ENCODE data around the gene OBSL1.

OBSL1 gene

DNA sequence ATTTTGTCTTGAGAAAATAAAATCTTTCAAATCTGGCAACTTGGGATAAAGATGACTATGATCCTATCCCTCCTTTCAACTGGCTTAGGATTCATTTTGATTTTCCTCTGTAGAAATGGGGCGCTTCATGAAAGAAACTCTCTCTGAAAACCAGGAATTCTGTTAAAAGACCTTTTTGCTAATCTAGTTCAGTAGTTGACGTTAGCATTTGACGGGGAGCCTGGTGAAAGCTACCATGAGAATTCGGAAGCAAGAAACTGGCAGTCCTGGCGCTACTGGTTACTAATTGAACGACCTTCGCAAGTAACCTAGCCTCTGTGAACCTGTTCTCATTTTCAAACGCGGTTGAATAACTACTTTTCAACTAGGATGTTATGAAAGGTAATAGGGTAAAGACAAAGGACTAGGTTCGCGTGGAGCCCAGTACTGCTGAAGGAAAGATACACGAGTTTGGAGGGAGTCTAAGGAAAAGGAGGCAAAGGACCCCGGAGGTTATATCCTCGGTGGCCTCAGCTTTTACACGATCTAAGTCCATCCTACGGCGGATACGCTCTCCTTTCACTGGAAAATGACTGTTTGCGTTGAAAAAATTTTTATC, 25.7 kb upstream of the OBSL1 start:
- no peak for FAIRE-seq

- no peak for FAIRE-seq
Observed at GRCh38 chr2:219595256-219595655, 23.9 kb upstream of the OBSL1 start.

DNA sequence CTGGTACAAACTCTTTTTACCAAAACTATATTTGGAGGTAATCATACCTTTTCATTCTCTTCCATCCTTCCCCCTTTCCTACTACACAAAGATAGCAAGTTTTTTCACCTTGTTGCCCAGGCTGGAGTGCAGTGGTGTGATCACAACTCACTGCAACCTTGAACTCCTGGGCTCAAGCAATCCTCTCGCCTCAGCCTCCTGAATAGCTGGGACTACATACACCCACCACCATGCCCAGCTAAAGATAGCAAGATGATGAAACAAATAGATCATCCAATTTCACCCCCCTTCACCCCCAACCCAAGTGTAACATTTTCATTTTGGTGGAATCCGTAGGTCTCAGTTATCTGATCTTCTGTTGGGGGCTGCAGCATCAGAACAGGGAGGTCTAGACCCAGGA, 21.8 kb upstream of the OBSL1 start:
- no peak for FAIRE-seq

DNA sequence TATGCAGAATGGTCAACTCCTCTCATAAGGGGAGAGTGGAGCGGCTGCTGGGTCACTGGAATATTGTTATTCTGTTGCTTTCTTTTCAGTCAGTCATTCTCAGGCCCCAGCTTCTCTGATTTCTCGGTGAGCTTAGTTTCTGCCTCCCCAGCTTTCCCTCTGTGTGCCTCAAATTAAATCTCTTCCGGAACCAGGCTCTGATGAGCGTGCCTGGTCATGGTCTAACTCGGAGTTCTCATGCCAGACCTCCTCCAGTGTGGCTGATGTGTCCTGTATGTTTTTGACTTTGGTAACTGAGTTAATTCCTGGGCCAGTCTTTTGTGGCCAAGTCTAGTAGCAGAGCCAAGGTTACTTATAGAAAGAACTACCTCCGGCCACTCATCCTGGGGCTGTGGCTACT, 21.4 kb upstream of the OBSL1 start:
- FAIRE-seq = no peak

- no peak for FAIRE-seq
Observed at GRCh38 chr2:219591091-219591490, 19.8 kb upstream of the OBSL1 start.

- no peak for FAIRE-seq
Observed at GRCh38 chr2:219581346-219581745, 10.0 kb upstream of the OBSL1 start.

- no peak for FAIRE-seq
Observed at GRCh38 chr2:219578811-219579613, 7.7 kb upstream of the OBSL1 start.

DNA sequence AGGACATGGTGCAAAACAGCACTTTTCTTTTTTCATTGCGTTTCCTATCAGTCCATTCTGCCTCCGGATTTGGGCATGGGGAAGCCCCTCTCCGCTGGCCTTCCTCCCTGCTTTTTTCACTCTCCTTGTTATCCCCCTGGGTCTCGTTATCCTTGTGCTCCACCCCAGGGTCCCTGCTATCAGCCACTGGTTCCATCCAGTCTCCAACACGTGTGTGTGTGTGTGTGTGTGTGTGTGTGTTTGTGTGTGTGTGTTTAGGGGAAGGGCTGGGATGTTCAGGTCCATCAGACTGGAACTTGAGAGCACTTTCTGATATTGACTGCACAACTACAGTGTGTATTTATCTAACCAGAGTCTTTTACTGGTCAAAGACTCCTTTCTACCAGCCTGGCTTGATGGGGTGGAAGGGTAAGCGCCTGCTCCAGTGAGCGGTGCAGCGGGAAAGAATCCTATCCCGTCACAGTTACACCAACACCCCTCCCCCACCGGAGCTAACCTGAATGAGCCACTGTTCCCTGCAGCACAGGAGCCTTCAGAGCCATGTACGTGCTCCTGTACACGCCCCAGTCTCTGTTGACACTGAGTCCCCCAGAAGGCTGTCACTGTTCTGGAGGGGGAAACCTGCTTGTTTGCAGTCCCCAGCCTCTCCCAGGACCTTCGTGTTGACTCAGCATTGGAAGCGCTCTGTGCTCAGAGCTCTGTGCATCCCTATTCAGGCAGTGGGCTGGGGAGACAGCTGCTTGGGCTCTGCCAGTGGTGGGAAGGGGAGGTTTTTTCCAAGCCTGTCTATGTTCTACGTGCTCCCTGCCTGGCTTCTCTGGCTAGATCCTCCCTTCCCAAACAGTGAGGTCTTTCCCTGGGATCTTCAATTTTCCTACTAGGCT, 5.4 kb upstream of the OBSL1 start:
- FAIRE-seq = no peak

DNA sequence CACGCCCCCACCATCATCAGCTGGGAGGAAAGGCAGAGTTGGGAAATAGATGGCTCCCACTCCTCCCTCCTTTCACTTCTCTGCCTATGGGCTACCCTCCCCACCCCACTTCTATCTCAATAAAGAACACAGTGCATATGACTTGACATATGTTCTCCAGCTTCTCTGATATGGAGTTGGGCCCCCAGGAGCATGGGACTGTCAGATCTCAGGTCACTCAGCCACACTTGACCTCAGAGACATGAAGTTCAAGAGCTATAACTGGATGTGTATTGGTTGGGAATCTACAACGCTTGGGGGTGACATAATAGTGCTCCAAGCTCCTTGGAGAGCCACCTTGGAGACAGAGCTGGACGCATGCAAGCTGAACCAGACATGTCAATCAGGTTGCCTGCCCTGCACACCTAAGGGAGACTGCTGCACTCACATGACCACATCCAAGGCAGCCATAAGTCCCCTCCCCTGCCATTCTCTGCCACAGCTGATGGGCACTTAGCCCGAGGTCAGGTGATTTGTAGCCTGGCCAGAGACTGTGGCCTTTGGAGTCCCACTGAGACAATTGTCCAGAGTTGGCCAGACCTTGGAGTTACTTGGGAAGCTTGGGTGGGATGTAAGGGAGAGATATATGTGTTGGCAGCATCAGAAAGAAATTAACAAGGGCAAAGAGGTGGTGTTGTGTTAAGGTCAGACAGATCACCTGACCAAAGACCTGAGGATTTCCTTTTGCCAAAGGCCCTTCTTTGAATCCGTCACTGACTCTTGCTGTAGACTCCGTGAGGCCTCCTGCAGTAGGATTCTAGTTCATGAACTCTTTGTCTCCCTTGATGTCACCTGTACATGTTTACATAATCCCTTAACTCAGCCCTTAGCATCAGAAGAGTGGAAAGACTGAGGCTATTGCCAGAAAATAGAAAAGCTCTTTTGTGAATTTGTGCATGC, 4.5 kb upstream of the OBSL1 start:
- FAIRE-seq = no peak

DNA sequence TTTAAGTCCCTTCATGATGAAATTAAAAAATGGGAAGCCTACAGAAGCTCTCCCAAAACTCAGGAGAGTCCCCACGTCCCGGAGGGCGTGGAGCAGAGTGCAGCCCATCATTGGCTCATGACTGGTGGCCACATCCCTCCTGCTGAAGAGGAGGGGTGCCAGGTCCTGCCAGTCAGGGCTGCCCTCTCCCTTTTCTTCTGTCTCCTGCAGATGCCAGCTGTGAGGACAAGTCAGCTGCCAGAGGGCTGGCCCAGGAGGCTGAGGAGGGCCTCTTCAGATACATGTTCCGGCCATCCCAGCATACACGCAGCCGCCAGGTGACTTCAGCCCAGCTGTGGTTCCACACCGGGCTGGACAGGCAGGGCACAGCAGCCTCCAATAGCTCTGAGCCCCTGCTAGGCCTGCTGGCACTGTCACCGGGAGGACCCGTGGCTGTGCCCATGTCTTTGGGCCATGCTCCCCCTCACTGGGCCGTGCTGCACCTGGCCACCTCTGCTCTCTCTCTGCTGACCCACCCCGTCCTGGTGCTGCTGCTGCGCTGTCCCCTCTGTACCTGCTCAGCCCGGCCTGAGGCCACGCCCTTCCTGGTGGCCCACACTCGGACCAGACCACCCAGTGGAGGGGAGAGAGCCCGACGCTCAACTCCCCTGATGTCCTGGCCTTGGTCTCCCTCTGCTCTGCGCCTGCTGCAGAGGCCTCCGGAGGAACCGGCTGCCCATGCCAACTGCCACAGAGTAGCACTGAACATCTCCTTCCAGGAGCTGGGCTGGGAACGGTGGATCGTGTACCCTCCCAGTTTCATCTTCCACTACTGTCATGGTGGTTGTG, 3.4 kb upstream of the OBSL1 start:
- FAIRE-seq = no peak

DNA sequence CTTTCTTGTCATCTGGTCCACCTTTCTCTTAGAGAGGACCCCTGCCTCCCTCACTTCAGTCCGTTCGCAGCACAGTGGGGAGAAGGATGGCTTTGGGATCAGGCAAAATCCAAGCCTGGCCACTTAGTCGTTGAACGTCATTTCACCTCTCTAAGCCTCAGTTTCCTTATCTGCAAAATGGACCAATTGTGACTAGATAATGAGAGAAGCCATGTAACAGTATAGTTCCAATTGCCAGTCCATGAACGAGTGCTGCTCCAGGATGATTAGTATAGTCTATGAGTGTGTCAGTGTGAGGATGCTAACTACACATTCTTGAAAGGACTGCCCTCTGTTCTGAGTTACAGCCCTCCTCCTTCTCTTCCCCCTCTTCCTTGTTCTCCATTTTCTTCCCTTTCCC, 1.8 kb upstream of the OBSL1 start:
- FAIRE-seq = no peak

DNA sequence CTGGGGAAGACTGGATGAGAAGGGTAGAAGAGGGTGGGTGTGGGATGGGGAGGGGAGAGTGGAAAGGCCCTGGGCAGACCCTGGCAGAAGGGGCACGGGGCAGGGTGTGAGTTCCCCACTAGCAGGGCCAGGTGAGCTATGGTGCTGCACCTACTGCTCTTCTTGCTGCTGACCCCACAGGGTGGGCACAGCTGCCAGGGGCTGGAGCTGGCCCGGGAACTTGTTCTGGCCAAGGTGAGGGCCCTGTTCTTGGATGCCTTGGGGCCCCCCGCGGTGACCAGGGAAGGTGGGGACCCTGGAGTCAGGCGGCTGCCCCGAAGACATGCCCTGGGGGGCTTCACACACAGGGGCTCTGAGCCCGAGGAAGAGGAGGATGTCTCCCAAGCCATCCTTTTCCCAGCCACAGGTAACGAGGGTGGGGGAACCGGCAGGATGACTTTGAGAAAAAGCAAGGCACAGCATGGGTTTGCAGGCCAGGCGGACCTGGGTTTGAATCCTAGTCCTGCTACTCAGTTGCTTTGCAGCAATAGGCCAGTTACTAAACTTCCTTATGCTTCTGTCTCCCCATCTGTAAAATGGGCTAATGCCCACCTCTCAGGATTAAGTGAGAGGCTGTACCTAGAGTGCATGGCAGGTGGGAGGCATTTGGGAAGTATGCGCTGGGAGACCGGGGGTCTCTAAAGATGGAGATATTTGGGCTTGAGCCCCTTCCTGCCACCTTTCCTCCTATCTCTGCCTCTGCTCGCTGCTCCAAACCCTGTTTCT, 1.1 kb upstream of the OBSL1 start, which contains the start of gene INHA:
Gene INHA, plus strand, starts transcription at position 74 of the 765 bp plus-strand sequence. Its CDS starts 65 bp downstream, at position 139.
- no peak for FAIRE-seq

GRCh38 chr2:219570924-219571310, 422 bp downstream of the OBSL1 start:
- FAIRE-seq = no peak

- no peak for FAIRE-seq
Observed at GRCh38 chr2:219570194-219570923, 980 bp downstream of the OBSL1 start.

- FAIRE-seq = no peak
Observed at GRCh38 chr2:219569635-219570034, 1.7 kb downstream of the OBSL1 start.

DNA sequence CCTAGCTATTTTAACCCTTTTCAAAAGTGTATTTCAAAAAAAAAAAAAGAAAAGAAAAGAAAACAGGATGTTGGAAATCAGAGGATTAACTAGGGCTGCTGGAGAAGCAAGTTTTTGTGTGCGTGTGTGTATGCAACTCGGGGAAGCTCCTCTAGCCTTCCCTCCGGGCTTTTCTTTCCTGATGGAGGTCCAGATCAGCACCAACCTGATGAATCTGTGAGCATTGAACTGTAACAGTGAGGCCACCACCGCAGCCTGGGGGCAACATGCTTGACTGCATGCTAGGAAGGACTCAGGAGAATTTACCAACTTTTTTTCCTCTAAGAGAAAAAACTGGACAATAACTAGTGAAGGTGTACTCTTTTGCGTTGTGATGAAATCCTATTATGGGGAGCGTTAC, 2.3 kb downstream of the OBSL1 start:
- no peak for FAIRE-seq

DNA sequence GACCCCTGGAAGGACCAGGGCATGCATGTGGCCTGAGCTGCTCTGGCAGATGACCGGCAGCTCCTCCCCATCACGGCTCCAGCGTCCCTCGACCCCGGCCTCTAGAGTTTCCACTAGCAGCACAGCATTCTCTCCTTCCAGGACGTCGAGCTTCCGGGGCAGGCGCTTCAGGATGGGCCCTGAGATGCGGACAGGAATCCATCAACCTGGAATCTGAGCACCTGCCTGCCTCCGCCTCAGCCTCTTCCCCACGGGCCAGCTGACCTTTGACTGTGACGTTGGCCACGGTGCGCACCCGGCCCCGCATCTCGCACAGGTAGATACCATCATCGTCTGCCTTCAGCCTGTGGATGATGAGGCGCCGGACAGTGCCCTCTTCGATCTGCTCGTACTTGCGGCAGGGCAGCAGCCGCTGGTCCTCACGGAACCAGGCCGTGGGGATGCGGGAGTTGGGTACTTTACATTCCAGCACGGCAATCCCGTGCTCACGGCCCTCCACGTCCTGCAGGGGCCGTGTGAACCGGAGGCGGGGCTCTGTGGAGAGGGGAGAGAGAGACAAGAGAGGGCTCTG, 3.5 kb downstream of the OBSL1 start:
- no peak for FAIRE-seq

- FAIRE-seq = no peak
Observed at GRCh38 chr2:219567131-219567530, 4.2 kb downstream of the OBSL1 start.

GRCh38 chr2:219566640-219567039, 4.7 kb downstream of the OBSL1 start:
- FAIRE-seq = no peak

All from islet of Langerhans (tissue), 1 donor.